H9 (cell line): Measurements from ENCODE around the gene GRID1. TPM values are rescaled to one million over a fixed set of nuclear protein-coding genes. Genes with fewer than 3 reads are reported as not detected.

Experiments
- DNase-seq: peaks from one replicate; pipeline ENCODE4 v3.0.0-alpha.2; 2017
- H2AFZ ChIP-seq: one replicate; pipeline ENCODE4 v1.6.1; 2013; ENCODE audit warnings: mild to moderate bottlenecking, low read length, control low read depth, moderate library complexity
- H2AK5ac ChIP-seq: 2 replicates; pipeline ENCODE4 v1.6.1; 2013; ENCODE audit warnings: low read length, control low read depth, mixed read lengths; ENCODE audit not compliant: insufficient read length
- H2BK120ac ChIP-seq: one replicate; pipeline ENCODE4 v1.6.1; 2013; ENCODE audit warnings: low read depth, mild to moderate bottlenecking, low read length, control low read depth, inconsistent platforms; ENCODE audit not compliant: poor library complexity, severe bottlenecking
- H2BK12ac ChIP-seq: 2 replicates; pipeline ENCODE4 v1.6.1; 2013; ENCODE audit warnings: low read length, control low read depth, mixed read lengths, low read depth; ENCODE audit not compliant: insufficient read length
- H2BK15ac ChIP-seq: 2 replicates; pipeline ENCODE4 v1.6.1; 2013; ENCODE audit warnings: low read depth, low read length, control low read depth
- H2BK20ac ChIP-seq: one replicate; pipeline ENCODE4 v1.6.1; 2013; ENCODE audit warnings: low read depth, mild to moderate bottlenecking, low read length, control low read depth, inconsistent platforms; ENCODE audit not compliant: poor library complexity, severe bottlenecking
- H2BK5ac ChIP-seq: 2 replicates; pipeline ENCODE4 v1.6.1; 2013; ENCODE audit warnings: low read length, control low read depth, mixed read lengths; ENCODE audit not compliant: insufficient read length
- H3K14ac ChIP-seq: 2 replicates; pipeline ENCODE4 v1.6.1; 2013; ENCODE audit warnings: low read length, control low read depth; ENCODE audit not compliant: insufficient read depth
- H3K18ac ChIP-seq: 2 replicates; pipeline ENCODE4 v1.6.1; 2013; ENCODE audit warnings: low read depth, mild to moderate bottlenecking, mixed read lengths, low read length, control low read depth; ENCODE audit not compliant: insufficient read length
- H3K23ac ChIP-seq: 2 replicates; pipeline ENCODE4 v1.6.1; 2013; ENCODE audit warnings: low read length, control low read depth, mixed read lengths, low read depth; ENCODE audit not compliant: insufficient read length
- H3K23me2 ChIP-seq: 2 replicates; pipeline ENCODE4 v1.6.1; 2013; ENCODE audit warnings: low read depth, mild to moderate bottlenecking, mixed read lengths, low read length, control low read depth; ENCODE audit not compliant: insufficient read length, poor library complexity, severe bottlenecking
- H3K27ac ChIP-seq: 2 replicates; pipeline ENCODE4 v1.5.1; 2013; ENCODE audit warnings: low read length, control low read depth, mixed read lengths, low read depth; ENCODE audit not compliant: insufficient read length
- H3K27me3 ChIP-seq: 2 replicates; pipeline ENCODE4 v1.6.1; 2013; ENCODE audit warnings: low read length, control low read depth, inconsistent platforms; ENCODE audit not compliant: insufficient read depth
- H3K4ac ChIP-seq: 2 replicates; pipeline ENCODE4 v1.6.1; 2013; ENCODE audit warnings: low read depth, mild to moderate bottlenecking, control low read depth, inconsistent platforms, low read length, moderate library complexity
- H3K4me1 ChIP-seq: 2 replicates; pipeline ENCODE4 v1.6.1; 2013; ENCODE audit warnings: low read length, control low read depth, inconsistent platforms; ENCODE audit not compliant: insufficient read depth
- H3K4me2 ChIP-seq: 2 replicates; pipeline ENCODE4 v1.6.1; 2013; ENCODE audit warnings: low read length, control low read depth, mixed read lengths; ENCODE audit not compliant: insufficient read length, insufficient read depth
- H3K56ac ChIP-seq: 2 replicates; pipeline ENCODE4 v1.6.1; 2013; ENCODE audit warnings: low read depth, mild to moderate bottlenecking, mixed read lengths, low read length, control low read depth; ENCODE audit not compliant: insufficient read length
- H3K79me1 ChIP-seq: 2 replicates; pipeline ENCODE4 v1.6.1; 2013; ENCODE audit warnings: low read depth, mild to moderate bottlenecking, moderate library complexity, low read length, control low read depth, inconsistent platforms; ENCODE audit not compliant: insufficient read depth, poor library complexity, severe bottlenecking
- H3K79me2 ChIP-seq: 2 replicates; pipeline ENCODE4 v1.6.1; 2013; ENCODE audit warnings: low read length, control low read depth, inconsistent platforms; ENCODE audit not compliant: insufficient read depth
- H3K9ac ChIP-seq: 2 replicates; pipeline ENCODE4 v1.6.1; 2013; ENCODE audit warnings: low read length, control low read depth, mixed read lengths; ENCODE audit not compliant: insufficient read length; ENCODE audit errors: extremely low read depth
- H3K9me3 ChIP-seq: one replicate; pipeline ENCODE4 v1.6.1; 2013; ENCODE audit warnings: low read depth, low read length, inconsistent platforms; ENCODE audit not compliant: control insufficient read depth
- H3T11ph ChIP-seq: one replicate; pipeline ENCODE4 v1.6.1; 2013; ENCODE audit warnings: mild to moderate bottlenecking, low read length, control low read depth, inconsistent platforms
- H4K20me1 ChIP-seq: one replicate; pipeline ENCODE4 v1.6.1; 2013; ENCODE audit not compliant: control insufficient read depth, insufficient read length, insufficient read depth
- H4K5ac ChIP-seq: 2 replicates; pipeline ENCODE4 v1.6.1; 2013; ENCODE audit warnings: low read depth, mild to moderate bottlenecking, mixed read lengths, low read length, control low read depth; ENCODE audit not compliant: insufficient read length
- H4K8ac ChIP-seq: replicated peaks from 2 replicates; pipeline ENCODE4 v1.6.1; 2013; ENCODE audit warnings: low read length, control low read depth, mixed read lengths, low read depth; ENCODE audit not compliant: insufficient read length
- H4K91ac ChIP-seq: 2 replicates; pipeline ENCODE4 v1.6.1; 2013; ENCODE audit warnings: low read depth, mild to moderate bottlenecking, moderate library complexity, mixed read lengths, low read length, control low read depth; ENCODE audit not compliant: insufficient read length
- H3K27ac Mint-ChIP-seq, 3 experiments: 2 replicates in 2 of 3; 3 replicates in 1 of 3; pipeline ENCODE4 v1.8.0; 2020 to 2021; ENCODE audit warnings: mixed read lengths in 3 of 3, mild to moderate bottlenecking in 1 of 3, moderate library complexity in 1 of 3
- H3K27me3 Mint-ChIP-seq: 2 replicates; pipeline ENCODE4 v1.8.0; 2021; ENCODE audit warnings: low read depth, mild to moderate bottlenecking, moderate library complexity, mixed read lengths
- H3K36me3 Mint-ChIP-seq, 3 experiments: 2 replicates in 2 of 3; 3 replicates in 1 of 3; pipeline ENCODE4 v1.8.0; 2020 to 2021; ENCODE audit warnings: low read depth in 3 of 3, mixed read lengths in 3 of 3; ENCODE audit not compliant: insufficient read depth in 1 of 3
- H3K4me1 Mint-ChIP-seq, 2 experiments: 2 replicates each; pipeline ENCODE4 v1.8.0; 2020; ENCODE audit warnings: mixed read lengths in 2 of 2
- H3K4me3 Mint-ChIP-seq, 2 experiments: 2 replicates in 1 of 2; 3 replicates in 1 of 2; pipeline ENCODE4 v1.8.0; 2020 to 2021; ENCODE audit warnings: mild to moderate bottlenecking in 2 of 2, mixed read lengths in 2 of 2, moderate library complexity in 1 of 2
- H3K9me3 Mint-ChIP-seq, 2 experiments: 2 replicates in 1 of 2; 3 replicates in 1 of 2; pipeline ENCODE4 v1.8.0; 2020; ENCODE audit warnings: mild to moderate bottlenecking in 2 of 2, mixed read lengths in 2 of 2, moderate library complexity in 1 of 2
- CTCF ChIP-seq: fragments of 200-600 bp; sonication (generic); conservative IDR thresholded peaks from 3 replicates; pipeline ENCODE4 v1.8.0; 2021; ENCODE audit warnings: antibody characterized with exemption, mild to moderate bottlenecking
- WGBS: extraction: QIAGEN DNeasy Blood & Tissue Kit; methylation state at CpG from one replicate; pipeline ENCODE4 v1.1.7; 2013; ENCODE audit warnings: missing lambda C conversion rate, low lambda C conversion rate, mixed read lengths; ENCODE audit not compliant: insufficient read length; ENCODE audit errors: extremely low coverage; 5-methylcytosine and 5-hydroxymethylcytosine counted together
- total RNA-seq: library from RNA; stranded (reverse); gene quantifications from 2 replicates; pipeline ENCODE4 v1.2.1, GENCODE V29; 2021

GRID1 gene
- total RNA-seq, 1 experiment from 2014 or later: 0.35 TPM

- H3T11ph ChIP-seq: no peak overlapping the region
- no peak for DNase-seq
- H3K79me2 ChIP-seq: no peaks in the 10 kb centered on the region; the same call in 1 of the 2 replicates
- no peak overlapping the region for H3K4me2 ChIP-seq
- H3K27ac Mint-ChIP-seq: peak overlapping the region in 1 of 3 experiments; percentile 37; a peak in 1 of 7 replicates
- H3K27me3 Mint-ChIP-seq: no peaks in the 10 kb centered on the region; the same call in 1 of the 2 replicates
- no peak overlapping the region for H4K91ac ChIP-seq
- no peak overlapping the region for H2BK5ac ChIP-seq
- H3K4me1 Mint-ChIP-seq: peaks cover 14 to 15% of the 10 kb centered on the region in 2 experiments
- H3K4me1 ChIP-seq: no peaks in the 10 kb centered on the region; the same call in 1 of the 2 replicates
- H3K9me3 Mint-ChIP-seq: no peaks in the 10 kb centered on the region
- no peak overlapping the region for H2BK120ac ChIP-seq
- H2BK12ac ChIP-seq: no peak overlapping the region
- H2BK15ac ChIP-seq: no peak overlapping the region
- no peak overlapping the region for H2AFZ ChIP-seq
- H3K23me2 ChIP-seq: no peaks in the 10 kb centered on the region
- H3K23ac ChIP-seq: no peak overlapping the region
- H4K8ac ChIP-seq: no peak overlapping the region
- no peaks in the 10 kb centered on the region; a peak in 1 of 7 replicates for H3K36me3 Mint-ChIP-seq
- no peak overlapping the region for H2AK5ac ChIP-seq
- H3K79me1 ChIP-seq: no peaks in the 10 kb centered on the region
- H3K9me3 ChIP-seq: no peaks in the 10 kb centered on the region
- no peak overlapping the region for H3K56ac ChIP-seq
- H3K18ac ChIP-seq: no peak overlapping the region
- no peak for TF ChIP-seq CTCF
- H3K14ac ChIP-seq: no peak overlapping the region
- no peak overlapping the region for H4K5ac ChIP-seq
- H3K4ac ChIP-seq: no peak overlapping the region
- no peaks in the 10 kb centered on the region for H4K20me1 ChIP-seq
- H3K27me3 ChIP-seq: no peaks in the 10 kb centered on the region
- H3K27ac ChIP-seq: no peak overlapping the region
- no CpG with 5 or more reads among the region's 5 CpGs for WGBS
- H3K4me3 Mint-ChIP-seq: no peak overlapping the region
- H2BK20ac ChIP-seq: no peak overlapping the region
- no peak overlapping the region for H3K9ac ChIP-seq
Measured at GRCh38 chr10:85647741-85648140, 718.9 kb downstream of the GRID1 start.
